ENCODE measurements around the gene KRT32. TPM values are rescaled to one million over a fixed set of nuclear protein-coding genes. Genes with fewer than 3 reads are reported as not detected.

The KRT32 gene
- total RNA-seq, 1 donor from 2014 or later: not detected

GRCh38 chr17:41503202-41503601, 36.0 kb upstream of the KRT32 start:
- Mint-ChIP-seq H3K9me3 (no peaks in the 10 kb centered on the region), H3K4me1 (peaks cover 6% of the 10 kb centered on the region), H3K36me3 (ENCODE audit: low read depth) (no peaks in the 10 kb centered on the region), H3K27me3 (no peaks in the 10 kb centered on the region), H3K27ac (no peak overlapping the region), H3K4me3 (no peak overlapping the region)
- intact Hi-C loops (cut with micrococcal nuclease): no loop called here
- DNase-seq: no peak

GRCh38 chr17:41500131-41500911, 33.1 kb upstream of the KRT32 start:
- Mint-ChIP-seq H3K9me3 (no peaks in the 10 kb centered on the region), H3K36me3 (ENCODE audit: low read depth) (no peaks in the 10 kb centered on the region), H3K4me3 (no peak overlapping the region), H3K4me1 (peaks cover 13% of the 10 kb centered on the region), H3K27ac (no peak overlapping the region), H3K27me3 (no peaks in the 10 kb centered on the region)
- DNase-seq: no peak
- intact Hi-C loops (cut with micrococcal nuclease): no loop called here

- Mint-ChIP-seq H3K4me1 (peaks cover 13% of the 10 kb centered on the region), H3K4me3 (no peak overlapping the region), H3K9me3 (no peaks in the 10 kb centered on the region), H3K27ac (no peak overlapping the region), H3K27me3 (no peaks in the 10 kb centered on the region), H3K36me3 (ENCODE audit: low read depth) (no peaks in the 10 kb centered on the region)
- intact Hi-C loops (cut with micrococcal nuclease): no loop called here
- no peak for DNase-seq
Observed at GRCh38 chr17:41499714-41500113, 32.5 kb upstream of the KRT32 start.

- intact Hi-C loops (cut with micrococcal nuclease): no loop called here
- H3K36me3 Mint-ChIP-seq (ENCODE audit: low read depth): no peaks in the 10 kb centered on the region
- H3K9me3 Mint-ChIP-seq: no peaks in the 10 kb centered on the region
Observed at GRCh38 chr17:41498276-41498675, 31.1 kb upstream of the KRT32 start.

GRCh38 chr17:41496803-41497484, 29.8 kb upstream of the KRT32 start:
- H3K27ac Mint-ChIP-seq: peak overlapping the region; percentile 30
- no peaks in the 10 kb centered on the region for H3K36me3 Mint-ChIP-seq (ENCODE audit: low read depth)
- peaks cover 4% of the 10 kb centered on the region for H3K27me3 Mint-ChIP-seq
- DNase-seq: peak; percentile 91
- peak overlapping the region; percentile 17 for H3K4me3 Mint-ChIP-seq
- intact Hi-C loops (cut with micrococcal nuclease): loop anchor here (2.0 kb wide), 2 partner anchors 588 to 694 kb away; no protein-coding TSS in a partner anchor
- no peaks in the 10 kb centered on the region for H3K9me3 Mint-ChIP-seq
- H3K4me1 Mint-ChIP-seq: peaks cover 13% of the 10 kb centered on the region

More at GRCh38 chr17:41498276-41498675, 31.1 kb upstream of the KRT32 start:
- Mint-ChIP-seq H3K27ac (no peak overlapping the region), H3K4me3 (no peak overlapping the region), H3K27me3 (peaks cover 3% of the 10 kb centered on the region), H3K4me1 (peaks cover 13% of the 10 kb centered on the region)
- no peak for DNase-seq

GRCh38 chr17:41494524-41494923, 27.3 kb upstream of the KRT32 start:
- no peak for DNase-seq
- intact Hi-C loops (cut with micrococcal nuclease): no loop called here
- peaks cover 9% of the 10 kb centered on the region for H3K4me1 Mint-ChIP-seq
- no peaks in the 10 kb centered on the region for H3K9me3 Mint-ChIP-seq
- peaks cover 4% of the 10 kb centered on the region for H3K27me3 Mint-ChIP-seq
- no peak overlapping the region for H3K27ac Mint-ChIP-seq
- H3K36me3 Mint-ChIP-seq (ENCODE audit: low read depth): no peaks in the 10 kb centered on the region
- no peak overlapping the region for H3K4me3 Mint-ChIP-seq

- Mint-ChIP-seq H3K4me3 (no peak overlapping the region), H3K9me3 (no peaks in the 10 kb centered on the region), H3K27me3 (peaks cover 4% of the 10 kb centered on the region), H3K27ac (no peak overlapping the region), H3K4me1 (peaks cover 6% of the 10 kb centered on the region), H3K36me3 (ENCODE audit: low read depth) (no peaks in the 10 kb centered on the region)
- no peak for DNase-seq
- intact Hi-C loops (cut with micrococcal nuclease): no loop called here
Observed at GRCh38 chr17:41492771-41493170, 25.6 kb upstream of the KRT32 start.

GRCh38 chr17:41492351-41492750, 25.2 kb upstream of the KRT32 start:
- Mint-ChIP-seq H3K4me3 (no peak overlapping the region), H3K36me3 (ENCODE audit: low read depth) (no peaks in the 10 kb centered on the region), H3K4me1 (peaks cover 6% of the 10 kb centered on the region), H3K27ac (no peak overlapping the region), H3K9me3 (no peaks in the 10 kb centered on the region), H3K27me3 (peaks cover 4% of the 10 kb centered on the region)
- DNase-seq: no peak
- intact Hi-C loops (cut with micrococcal nuclease): no loop called here

GRCh38 chr17:41491476-41491875, 24.3 kb upstream of the KRT32 start:
- intact Hi-C loops (cut with micrococcal nuclease): no loop called here
- Mint-ChIP-seq H3K9me3 (no peaks in the 10 kb centered on the region), H3K27ac (no peak overlapping the region), H3K4me3 (no peak overlapping the region), H3K27me3 (peaks cover 4% of the 10 kb centered on the region), H3K36me3 (ENCODE audit: low read depth) (no peaks in the 10 kb centered on the region), H3K4me1 (peaks cover 2% of the 10 kb centered on the region)
- no peak for DNase-seq

GRCh38 chr17:41490000-41490990, 23.1 kb upstream of the KRT32 start:
- intact Hi-C loops (cut with micrococcal nuclease): loop anchor here (5.0 kb wide), 2 partner anchors 157 to 172 kb away; no protein-coding TSS in a partner anchor
- Mint-ChIP-seq H3K27ac (no peak overlapping the region), H3K4me1 (no peaks in the 10 kb centered on the region), H3K9me3 (no peaks in the 10 kb centered on the region), H3K36me3 (ENCODE audit: low read depth) (no peaks in the 10 kb centered on the region), H3K27me3 (peaks cover 4% of the 10 kb centered on the region), H3K4me3 (no peak overlapping the region)
- no peak for DNase-seq

GRCh38 chr17:41489531-41489930, 22.3 kb upstream of the KRT32 start, which contains the start of gene KRT36:
Gene KRT36 (minus strand): TSS chr17:41489910. CDS start chr17:41489864, 46 bp downstream.
- no peaks in the 10 kb centered on the region for H3K4me1 Mint-ChIP-seq
- DNase-seq: no peak
- H3K4me3 Mint-ChIP-seq: no peak within 1 kb of the TSS
- no peaks in the 10 kb centered on the region for H3K9me3 Mint-ChIP-seq
- intact Hi-C loops (cut with micrococcal nuclease): loop anchor here (5.0 kb wide), 2 partner anchors 158 to 173 kb away; no protein-coding TSS in a partner anchor
- H3K36me3 Mint-ChIP-seq (ENCODE audit: low read depth): no peaks in the 10 kb centered on the region
- peaks cover 4% of the 10 kb centered on the region for H3K27me3 Mint-ChIP-seq
- H3K27ac Mint-ChIP-seq: no peak within 1 kb of the TSS

GRCh38 chr17:41486809-41487530, 19.8 kb upstream of the KRT32 start:
- Mint-ChIP-seq H3K36me3 (ENCODE audit: low read depth) (no peaks in the 10 kb centered on the region), H3K4me3 (no peak overlapping the region), H3K4me1 (no peaks in the 10 kb centered on the region), H3K27me3 (no peaks in the 10 kb centered on the region), H3K27ac (no peak overlapping the region), H3K9me3 (no peaks in the 10 kb centered on the region)
- peak; percentile 80 for DNase-seq
- intact Hi-C loops (cut with micrococcal nuclease): loop anchor here (5.0 kb wide), 2 partner anchors 160 to 175 kb away; no protein-coding TSS in a partner anchor

GRCh38 chr17:41486316-41486715, 19.1 kb upstream of the KRT32 start:
- Mint-ChIP-seq H3K4me3 (no peak overlapping the region), H3K9me3 (no peaks in the 10 kb centered on the region), H3K4me1 (no peaks in the 10 kb centered on the region), H3K27ac (no peak overlapping the region), H3K27me3 (no peaks in the 10 kb centered on the region), H3K36me3 (ENCODE audit: low read depth) (no peaks in the 10 kb centered on the region)
- DNase-seq: no peak
- intact Hi-C loops (cut with micrococcal nuclease): loop anchor here (5.0 kb wide), 2 partner anchors 161 to 176 kb away; no protein-coding TSS in a partner anchor
